IMR-90 (cell line): Measurements from ENCODE around the gene ZNF335. TPM values are rescaled to one million over a fixed set of nuclear protein-coding genes. Genes with fewer than 3 reads are reported as not detected.

Experiments
- ATAC-seq: fragments of 200-7000 bp; cut with Tn5 transposase; 2 replicates; pipeline ENCODE4 v1.9.1; 2020; ENCODE audit warnings: low read depth, mild to moderate bottlenecking, moderate library complexity
- BruUV-seq: library from RNA; stranded (reverse); fragments of 400-500 nt; replicated peaks from 2 replicates; lab custom pipeline; 2021; lab: Mats Ljungman, UMichigan
- CTCF ChIA-PET: fragments of 300-600 bp; formaldehyde crosslinking; extraction: SDS; loops from one replicate; lab custom pipeline; 2021; ENCODE audit warnings: antibody characterized with exemption; lab: Yijun Ruan, JAX
- POLR2A ChIA-PET: fragments of 300-600 bp; sonication (Branson Sonifier 250); formaldehyde crosslinking; loops from one replicate; lab custom pipeline; 2022; ENCODE audit warnings: antibody characterized with exemption; ENCODE audit not compliant: unreplicated experiment; lab: Charles Lee
- DNase-seq: peaks from one replicate; pipeline ENCODE4 v3.0.0; 2013
- H2AFZ ChIP-seq: replicated peaks from 2 replicates; pipeline ENCODE3; 2013; ENCODE audit warnings: low read length, mild to moderate bottlenecking; ENCODE audit not compliant: poor library complexity
- H2AK5ac ChIP-seq: 2 replicates; pipeline ENCODE4 v1.6.1; 2013; ENCODE audit warnings: low read depth, low read length, inconsistent platforms
- H2AK9ac ChIP-seq: replicated peaks from 2 replicates; pipeline ENCODE3; 2013; ENCODE audit warnings: mild to moderate bottlenecking, low read depth, low read length, moderate library complexity; ENCODE audit not compliant: poor library complexity
- H2BK120ac ChIP-seq: 2 replicates; pipeline ENCODE4 v1.6.1; 2013; ENCODE audit warnings: low read depth, low read length, inconsistent platforms
- H2BK15ac ChIP-seq: 3 replicates; pipeline ENCODE4 v1.6.1; 2013; ENCODE audit warnings: low read depth, low read length, inconsistent platforms
- H2BK20ac ChIP-seq: 2 replicates; pipeline ENCODE4 v1.6.1; 2013; ENCODE audit warnings: low read depth, mild to moderate bottlenecking, inconsistent platforms, low read length, moderate library complexity
- H2BK5ac ChIP-seq: 2 replicates; pipeline ENCODE4 v1.6.1; 2013; ENCODE audit warnings: mild to moderate bottlenecking, low read depth, low read length, inconsistent platforms; ENCODE audit not compliant: poor library complexity, severe bottlenecking
- H3K14ac ChIP-seq: replicated peaks from 2 replicates; pipeline ENCODE4 v1.6.1; 2013; ENCODE audit warnings: low read depth, low read length, inconsistent platforms
- H3K18ac ChIP-seq: 2 replicates; pipeline ENCODE4 v1.6.1; 2013; ENCODE audit warnings: low read depth, low read length, control low read depth
- H3K23ac ChIP-seq: 2 replicates; pipeline ENCODE4 v1.6.1; 2013; ENCODE audit warnings: low read depth, low read length, inconsistent platforms
- H3K27ac ChIP-seq: 2 replicates; pipeline ENCODE4 v1.5.1; 2013; ENCODE audit warnings: mild to moderate bottlenecking, control low read depth, low read length; ENCODE audit not compliant: insufficient read depth
- H3K27me3 ChIP-seq: 2 replicates; pipeline ENCODE4 v1.6.1; 2013; ENCODE audit warnings: low read length; ENCODE audit not compliant: control insufficient read depth, insufficient read depth
- H3K36me3 ChIP-seq: 2 replicates; pipeline ENCODE4 v1.6.1; 2013; ENCODE audit warnings: low read length, mixed read lengths; ENCODE audit not compliant: control insufficient read depth, insufficient read depth
- H3K4ac ChIP-seq: 2 replicates; pipeline ENCODE4 v1.6.1; 2013; ENCODE audit warnings: low read depth, low read length, inconsistent platforms
- H3K4me1 ChIP-seq: 2 replicates; pipeline ENCODE4 v1.6.1; 2013; ENCODE audit warnings: low read length, mixed read lengths; ENCODE audit not compliant: control insufficient read depth, insufficient read depth
- H3K4me2 ChIP-seq: 2 replicates; pipeline ENCODE4 v1.6.1; 2013; ENCODE audit warnings: low read depth, mild to moderate bottlenecking, control low read depth, low read length, moderate library complexity
- H3K4me3 ChIP-seq: 2 replicates; pipeline ENCODE4 v1.5.1; 2013; ENCODE audit warnings: low read depth, mild to moderate bottlenecking, control low read depth, low read length, moderate library complexity; ENCODE audit not compliant: insufficient read depth
- H3K56ac ChIP-seq: 2 replicates; pipeline ENCODE4 v1.6.1; 2013; ENCODE audit warnings: low read length, inconsistent platforms; ENCODE audit not compliant: insufficient read depth; ENCODE audit errors: extremely low read depth
- H3K79me1 ChIP-seq, 2 experiments: 2 replicates each; pipeline ENCODE4 v1.6.1; 2013; ENCODE audit warnings: low read length in 2 of 2, inconsistent platforms in 1 of 2, low read depth in 1 of 2
- H3K9ac ChIP-seq: 2 replicates; pipeline ENCODE4 v1.6.1; 2013; ENCODE audit warnings: low read depth, low read length, control low read depth
- H3K9me1 ChIP-seq: 2 replicates; pipeline ENCODE4 v1.6.1; 2013; ENCODE audit warnings: low read length, inconsistent platforms; ENCODE audit not compliant: insufficient read depth
- H3K9me3 ChIP-seq: 2 replicates; pipeline ENCODE4 v1.6.1; 2013; ENCODE audit warnings: low read length; ENCODE audit not compliant: control insufficient read depth, insufficient read depth
- H4K20me1 ChIP-seq: 2 replicates; pipeline ENCODE4 v1.6.1; 2013; ENCODE audit warnings: low read length, inconsistent platforms; ENCODE audit not compliant: insufficient read depth
- H4K5ac ChIP-seq: 2 replicates; pipeline ENCODE4 v1.6.1; 2013; ENCODE audit warnings: mild to moderate bottlenecking, low read depth, low read length, control low read depth
- H4K8ac ChIP-seq, 2 experiments: 2 replicates each; pipeline ENCODE4 v1.6.1; 2013; ENCODE audit warnings: low read depth in 2 of 2, low read length in 2 of 2, control low read depth in 1 of 2, inconsistent platforms in 1 of 2
- H4K91ac ChIP-seq: 2 replicates; pipeline ENCODE4 v1.6.1; 2013; ENCODE audit warnings: low read depth, low read length, inconsistent platforms; ENCODE audit not compliant: insufficient read depth
- CEBPB ChIP-seq: IDR thresholded peaks from 2 replicates; pipeline ENCODE4 v1.6.1; 2012; ENCODE audit warnings: low read depth, low read length, improper control_type of control experiment
- CHD1 ChIP-seq: IDR thresholded peaks from 2 replicates; pipeline ENCODE4 v1.6.1; 2012; ENCODE audit warnings: low read depth, low read length, improper control_type of control experiment
- FOS ChIP-seq: fragments of 150-350 bp; IDR thresholded peaks from 2 replicates; pipeline ENCODE4 v1.6.1; 2016; ENCODE audit warnings: low read depth, low read length
- MAFK ChIP-seq: IDR thresholded peaks from 2 replicates; pipeline ENCODE4 v1.6.1; 2012; ENCODE audit warnings: low read depth, low read length, improper control_type of control experiment
- MAZ ChIP-seq: IDR thresholded peaks from 2 replicates; pipeline ENCODE4 v1.6.1; 2012; ENCODE audit warnings: low read depth, mild to moderate bottlenecking, low read length, improper control_type of control experiment, moderate library complexity, borderline replicate concordance
- POLR2A ChIP-seq: IDR thresholded peaks from 2 replicates; pipeline ENCODE4 v1.6.1; 2012; ENCODE audit warnings: mild to moderate bottlenecking, low read depth, low read length
- RCOR1 ChIP-seq: IDR thresholded peaks from 2 replicates; pipeline ENCODE4 v1.6.1; 2012; ENCODE audit warnings: mild to moderate bottlenecking, low read length, improper control_type of control experiment; ENCODE audit not compliant: insufficient replicate concordance
- WGBS, 2 experiments: methylation state at CpG; one replicate each; pipeline versions ENCODE4 v1.1.5 to v1.1.7; 2013; ENCODE audit warnings: missing lambda C conversion rate in 2 of 2; ENCODE audit not compliant: insufficient read length in 1 of 2; ENCODE audit errors: extremely low coverage in 2 of 2; 5-methylcytosine and 5-hydroxymethylcytosine counted together
- dilution Hi-C: fragments of 300-500 bp; cut with HindIII; formaldehyde crosslinking; loops from one replicate; pipeline ENCODE4 v1.14.3; 2018; ENCODE audit warnings: low sequenced_read_pairs; ENCODE audit not compliant: unreplicated experiment
- in situ Hi-C: fragments of 300-500 bp; cut with MboI; formaldehyde crosslinking; loops from 3 replicates; pipeline ENCODE4 v1.14.3; 2019; ENCODE audit warnings: low sequenced_read_pairs, inconsistent platforms, mixed read lengths
- intact Hi-C: fragments of 100-400 bp; cut with micrococcal nuclease; formaldehyde crosslinking; loops from 2 replicates; pipeline ENCODE4 v1.10.0; 2022
- polyA plus RNA-seq, 3 experiments: library from polyadenylated mRNA; depleted of rRNA; stranded (reverse); fragments of >200 nt; gene quantifications; 2 replicates each; pipeline ENCODE4 v1.2.3, GENCODE V29; 2012; ENCODE audit warnings: low replicate concordance in 1 of 3
- total RNA-seq: library from RNA; depleted of rRNA; stranded (reverse); fragments of >200 nt; gene quantifications from 2 replicates; pipeline ENCODE4 v1.2.3, GENCODE V29; 2012

ZNF335 gene
- total and polyA plus RNA-seq, 2 of the 4 experiments (the other 2 are of a cell fraction) = 11.8 to 17.8 TPM

DNA sequence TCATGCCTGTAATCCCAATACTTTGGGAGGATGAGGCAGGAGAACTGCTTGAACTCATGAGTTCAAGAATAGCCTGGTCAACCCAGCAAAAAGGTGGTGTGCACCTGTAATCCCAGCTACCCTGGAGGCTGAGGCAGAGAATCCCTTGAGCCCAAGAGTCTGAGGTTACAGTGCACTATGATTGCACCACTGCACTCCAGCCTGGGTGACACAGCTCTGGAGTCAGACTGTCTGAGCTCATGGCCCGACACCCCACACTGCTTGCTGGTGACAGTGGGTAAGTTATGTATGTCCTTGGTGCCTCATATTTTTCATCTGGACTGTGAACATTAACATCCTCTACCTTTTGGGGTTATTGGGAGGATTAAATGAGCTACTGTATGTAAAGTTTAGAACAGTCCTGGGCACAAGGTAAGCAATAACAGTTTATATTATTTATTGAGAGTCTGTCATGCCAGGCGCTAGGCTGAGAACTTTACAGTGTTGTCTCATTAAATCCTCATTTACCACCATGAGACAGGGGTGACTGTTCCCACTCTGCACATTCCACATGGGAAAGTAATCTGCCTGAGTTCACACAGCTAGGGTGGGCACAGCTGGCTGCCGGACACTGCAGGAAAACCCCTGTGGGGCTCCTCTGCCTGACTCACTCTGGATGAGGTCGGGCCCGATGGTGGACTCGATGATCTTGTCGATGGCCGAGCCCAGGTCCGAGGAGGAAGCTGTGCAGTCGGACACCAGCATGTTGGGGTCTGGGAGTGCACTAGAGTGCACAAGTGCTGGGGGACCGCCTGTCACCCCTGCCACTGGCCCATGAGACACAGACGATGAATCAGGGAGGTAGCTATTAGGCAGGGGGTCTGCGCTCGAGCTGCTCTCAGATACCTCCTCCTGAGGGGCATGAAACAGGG, 2.9 kb downstream of the ZNF335 start:
- Histone ChIP-seq H2AK9ac (peak overlapping the region; percentile 44), H3K27ac (peak overlapping the region; percentile 12; the same call in 1 of the 2 replicates), H3K9me3 (no peaks in the 10 kb centered on the region), H3K14ac (no peak overlapping the region), H2AFZ (no peak overlapping the region), H3K4ac (no peak overlapping the region; the same call in 1 of the 2 replicates), H3K9ac (0 out of 2 replicates have a peak overlapping the region, but pooled peaks have one; percentile 13), H3K56ac (no peak overlapping the region), H3K36me3 (peaks cover 38% of the 10 kb centered on the region), H4K8ac (no peak overlapping the region), H4K20me1 (peaks cover 28% of the 10 kb centered on the region), H4K91ac (no peak overlapping the region), H3K4me3 (no peak overlapping the region), H3K79me1 (peaks cover 17 to 47% of the 10 kb centered on the region in 2 experiments; a peak in 3 of 4 replicates), H2BK15ac (no peak overlapping the region), H2BK5ac (peak overlapping the region; percentile 54), H3K27me3 (no peaks in the 10 kb centered on the region), H3K4me1 (peaks cover 13% of the 10 kb centered on the region), H2BK120ac (no peak overlapping the region), H3K9me1 (peaks cover 17% of the 10 kb centered on the region; the same call in 1 of the 2 replicates), H3K18ac (no peak overlapping the region), H4K5ac (no peak overlapping the region), H3K4me2 (0 out of 2 replicates have a peak overlapping the region, but pooled peaks have one; percentile 25), H2BK20ac (no peak overlapping the region), H2AK5ac (peak overlapping the region; percentile 31), H3K23ac (0 out of 2 replicates have a peak overlapping the region, but pooled peaks have one; percentile 8)
- no TSS peak for BruUV-seq
- in situ Hi-C loops (no loop called here), dilution Hi-C loops (no loop called here), intact Hi-C loops (no loop called here)
- peak; percentile 81 for DNase-seq
- ChIA-PET CTCF (interaction anchor here (2.6 to 3.0 kb wide), 2 partner anchors 9 to 17 kb away, joined by 10 to 13 read pairs; no protein-coding TSS in a partner anchor), POLR2A (no interaction called here)
- WGBS, 2 experiments = 53% methylated on average over 8 of the region's 14 CpGs; no CpG with 5 or more reads in 1 of the 2 experiments
- no peak for ATAC-seq
- no peak for TF ChIP-seq CHD1
- 0 out of 2 replicates have a peak, but pooled peaks have one; percentile 31 for TF ChIP-seq POLR2A
- TF ChIP-seq MAZ = 0 out of 2 replicates have a peak, but pooled peaks have one; percentile 9
- no peak for TF ChIP-seq MAFK
- TF ChIP-seq FOS = peak; percentile 64
- no peak for TF ChIP-seq RCOR1
- peak; percentile 92 for TF ChIP-seq CEBPB
